NB4 (cell line): ENCODE measurements around the gene CDYL.

Experiments
- DNase-seq: peaks from one replicate; pipeline ENCODE4 v3.0.0; 2010; ENCODE audit warnings: low read depth
- H3K4me3 ChIP-seq: one replicate; pipeline ENCODE4 v1.5.1; 2011; ENCODE audit warnings: mild to moderate bottlenecking, low read depth, low read length, moderate library complexity
- CTCF ChIP-seq: IDR thresholded peaks from one replicate; pipeline ENCODE4 v1.5.1; 2012; ENCODE audit warnings: low read depth, low read length
- MAX ChIP-seq: IDR thresholded peaks from 2 replicates; pipeline ENCODE4 v1.6.1; 2011; ENCODE audit warnings: low read depth, low read length
- MYC ChIP-seq: IDR thresholded peaks from 2 replicates; pipeline ENCODE4 v1.6.1; 2011; ENCODE audit warnings: low read depth, low read length
- POLR2A ChIP-seq: IDR thresholded peaks from 2 replicates; pipeline ENCODE4 v1.6.1; 2011; ENCODE audit warnings: mild to moderate bottlenecking; ENCODE audit not compliant: insufficient read length; ENCODE audit errors: extremely low read depth

The CDYL gene

GRCh38 chr6:4907602-4908001 is 131.4 kb downstream of the CDYL start:
- TF ChIP-seq MAX (no peak), POLR2A (no peak), MYC (no peak), CTCF (no peak)
- H3K4me3 ChIP-seq, result no peak overlapping the region
- DNase-seq, result no peak

GRCh38 chr6:4908062-4908461 is 131.9 kb downstream of the CDYL start:
- TF ChIP-seq POLR2A (no peak), CTCF (no peak), MAX (no peak), MYC (no peak)
- H3K4me3 ChIP-seq, result no peak overlapping the region
- DNase-seq, result no peak

GRCh38 chr6:4909063-4909706 is 133.0 kb downstream of the CDYL start:
- TF ChIP-seq MYC (no peak), CTCF (no peak), MAX (no peak), POLR2A (no peak)
- DNase-seq, result no peak
- no peak overlapping the region for H3K4me3 ChIP-seq

GRCh38 chr6:4910037-4910760 is 134.0 kb downstream of the CDYL start:
- DNase-seq, result no peak
- no peak for TF ChIP-seq MAX
- no peak for TF ChIP-seq MYC
- TF ChIP-seq POLR2A, result no peak
- no peak for TF ChIP-seq CTCF
- H3K4me3 ChIP-seq, result no peak overlapping the region

GRCh38 chr6:4912559-4912958 is 136.4 kb downstream of the CDYL start:
- no peak for TF ChIP-seq CTCF
- TF ChIP-seq POLR2A, result no peak
- no peak for TF ChIP-seq MYC
- no peak for TF ChIP-seq MAX
- no peak for DNase-seq

More at GRCh38 chr6:4912559-4912958, 136.4 kb downstream of the CDYL start:
- no peak overlapping the region for H3K4me3 ChIP-seq
